ENCODE results near the gene CNIH3.
A peak's percentile ranks its signal among the peaks of the same experiment; 100 is the strongest.

Gene CNIH3

DNA sequence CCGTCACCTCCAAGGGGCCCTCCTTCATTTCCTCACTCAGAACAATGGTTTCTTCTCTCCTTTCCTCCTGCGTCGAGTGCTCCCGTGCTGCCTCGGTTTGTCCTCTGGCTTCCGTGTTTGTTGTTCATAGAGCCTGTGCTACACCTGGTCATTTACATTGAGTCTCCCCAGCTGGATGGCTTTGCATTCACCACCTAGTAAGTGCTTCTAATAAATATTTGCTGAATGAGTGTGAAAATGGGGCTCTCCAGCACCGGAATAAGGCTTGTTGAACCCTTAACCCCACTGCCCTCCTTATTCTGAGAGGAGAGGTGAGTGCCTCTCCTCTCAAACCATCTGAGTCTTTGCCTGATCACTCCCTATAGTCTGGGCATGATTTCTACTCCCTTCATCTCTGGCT is 104.9 kb downstream of the CNIH3 start:
- DNase-seq (ENCODE audit: low spot score): no peak

DNA sequence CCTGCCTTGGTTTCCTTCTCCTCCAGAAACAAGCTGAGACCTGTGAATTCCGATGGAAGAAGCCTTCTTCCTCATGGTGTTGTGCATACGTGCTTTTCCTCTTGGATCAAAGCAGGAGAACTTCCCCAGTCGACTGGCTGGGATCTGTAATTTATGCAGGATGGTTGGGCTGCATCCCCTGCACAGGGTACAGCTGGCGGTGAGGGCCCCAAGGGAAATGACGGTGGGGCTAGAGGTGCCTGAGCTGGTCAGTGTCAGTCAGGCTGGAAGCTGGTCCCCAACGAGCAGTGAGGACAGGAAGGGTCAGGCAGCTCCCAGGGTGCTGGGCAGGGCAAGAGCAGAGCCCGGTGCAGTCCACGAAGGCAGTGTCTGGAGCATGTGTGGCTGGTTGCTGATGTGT is 106.7 kb downstream of the CNIH3 start:
- no peak for DNase-seq (ENCODE audit: low spot score)

DNA sequence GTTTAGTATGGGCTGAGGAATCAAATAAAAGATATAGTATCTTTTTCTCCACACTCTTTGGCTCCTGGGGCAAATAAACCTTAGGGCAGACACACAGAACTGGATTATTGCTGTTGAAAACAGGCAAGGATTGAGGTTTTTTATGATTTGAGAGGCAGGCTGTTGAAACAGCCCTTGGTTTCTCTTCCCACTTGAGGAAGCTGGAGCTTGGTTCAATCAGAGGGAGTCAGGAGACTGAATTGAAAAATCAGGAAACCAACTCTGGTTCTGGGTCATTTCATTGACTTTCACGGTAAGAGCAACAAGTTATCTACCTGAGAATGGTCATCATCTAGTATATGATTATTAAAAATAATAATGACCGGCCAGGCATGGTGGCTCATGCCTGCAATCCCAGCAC is 108.4 kb downstream of the CNIH3 start:
- DNase-seq (ENCODE audit: low spot score): no peak

DNA sequence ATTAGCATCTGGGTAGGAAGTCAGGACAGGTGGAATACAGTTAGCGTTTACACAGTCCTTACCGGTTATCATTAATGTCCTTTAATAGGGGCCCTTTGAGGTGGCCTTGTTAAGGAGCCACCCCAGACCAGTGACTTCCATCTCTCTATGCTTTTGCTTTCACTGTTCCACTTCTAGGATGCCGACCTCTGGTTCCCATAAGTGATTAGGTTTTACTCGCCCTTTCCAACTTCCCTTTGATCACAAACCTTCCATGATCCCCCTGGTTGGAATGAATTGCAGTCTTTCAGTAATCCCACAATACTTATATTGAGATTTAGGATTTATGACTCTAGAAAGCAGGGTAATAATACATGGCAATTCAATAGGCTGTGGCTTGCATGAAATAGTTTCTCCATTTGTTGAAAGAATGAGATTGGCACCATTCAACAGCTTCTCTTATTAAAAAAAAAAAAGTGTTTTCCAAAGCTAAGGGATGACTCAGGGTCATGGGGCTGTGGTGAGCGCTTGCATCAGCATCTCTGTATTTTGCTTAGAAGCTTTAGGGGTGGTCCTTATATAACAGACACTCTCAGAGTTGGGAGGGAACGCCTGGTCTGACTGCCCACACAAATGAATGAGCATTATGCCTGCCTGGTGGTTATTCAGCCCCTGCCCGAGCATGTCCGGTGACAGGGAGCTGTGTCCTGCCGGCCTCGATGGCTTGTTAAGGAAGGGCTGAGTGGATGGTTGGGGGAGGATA is 110.5 kb downstream of the CNIH3 start:
- DNase-seq (ENCODE audit: low spot score): no peak

DNA sequence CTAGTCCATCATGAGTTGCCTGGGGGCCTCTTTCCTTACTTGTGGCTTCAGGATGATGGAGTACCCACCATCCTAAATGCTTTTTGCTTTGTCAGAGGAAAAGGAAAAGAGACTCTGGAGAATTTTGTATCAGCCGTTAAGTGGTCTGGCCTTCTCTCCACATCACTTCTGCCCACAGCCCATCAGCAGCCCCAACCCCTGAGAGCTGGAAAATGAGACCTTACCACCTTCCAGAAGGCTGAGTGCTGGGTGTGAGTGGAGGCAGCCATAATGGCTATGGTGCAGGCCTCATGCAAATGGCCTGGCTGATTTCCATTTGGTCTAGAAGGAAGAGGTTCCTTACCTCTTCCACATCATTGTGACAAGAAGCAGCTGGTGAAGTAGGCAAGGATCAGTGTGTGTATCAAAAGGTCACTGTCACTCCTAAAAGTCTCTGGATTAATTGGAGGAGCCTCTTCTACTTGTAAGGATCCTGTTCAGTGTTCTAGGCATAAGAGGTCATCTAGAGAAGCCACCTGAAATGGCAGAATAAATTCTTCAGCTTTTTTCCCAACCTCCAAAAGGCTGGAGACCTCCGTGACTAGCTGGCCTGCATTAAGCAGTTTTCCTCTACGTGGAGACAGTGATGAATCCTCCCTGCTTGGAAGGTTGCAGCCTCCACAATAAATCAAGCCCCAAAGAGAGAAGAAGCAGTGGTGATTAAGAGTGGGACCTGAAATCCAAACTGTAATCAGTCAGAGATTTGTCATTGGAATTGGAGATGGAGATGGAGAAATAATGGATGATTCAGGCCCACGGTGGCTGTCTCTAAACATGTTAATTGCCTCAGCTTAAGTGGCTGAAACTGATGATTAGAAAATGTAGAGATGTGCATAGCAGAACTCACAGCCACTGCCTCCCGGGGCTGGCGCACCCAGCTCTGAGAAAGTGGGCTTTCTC is 111.5 kb downstream of the CNIH3 start:
- DNase-seq (ENCODE audit: low spot score): no peak

DNA sequence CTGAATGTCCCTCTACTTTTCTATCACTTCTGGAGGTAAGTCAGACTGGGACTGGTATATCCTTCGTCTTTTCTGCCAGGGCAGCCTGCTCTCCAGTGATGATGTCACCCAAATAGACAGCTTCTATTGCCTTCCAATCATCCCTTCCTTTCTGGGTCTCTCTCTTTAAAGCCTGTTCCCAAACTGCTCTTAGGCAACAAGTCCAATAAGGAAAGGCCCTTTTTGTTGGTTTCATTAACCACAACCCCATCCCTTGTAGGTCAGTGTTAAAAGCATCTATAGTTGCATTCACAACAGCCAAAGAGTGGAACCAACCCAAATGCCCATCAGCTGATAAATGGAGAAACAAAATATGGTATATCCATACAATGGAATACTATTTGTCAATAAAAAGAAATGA is 114.4 kb downstream of the CNIH3 start:
- DNase-seq (ENCODE audit: low spot score): no peak

DNA sequence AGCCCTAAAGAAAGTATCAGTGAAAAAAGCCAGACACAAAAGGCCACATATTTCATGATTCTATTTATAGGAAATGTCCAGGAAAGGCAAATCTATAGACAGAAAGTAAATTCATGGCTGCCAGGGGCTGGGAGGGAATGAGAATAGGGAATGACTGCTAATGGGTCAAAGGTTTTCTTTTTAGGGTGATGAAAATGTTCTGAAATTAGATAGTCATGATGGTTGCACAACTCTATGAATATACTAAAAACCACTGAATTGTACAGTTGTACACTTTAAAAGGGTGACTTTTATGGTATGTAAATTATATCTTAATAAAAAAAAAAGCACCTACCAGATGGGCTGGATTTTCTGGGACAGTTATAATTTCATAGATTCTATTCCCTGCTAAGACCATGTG is 114.8 kb downstream of the CNIH3 start:
- no peak for DNase-seq (ENCODE audit: low spot score)

DNA sequence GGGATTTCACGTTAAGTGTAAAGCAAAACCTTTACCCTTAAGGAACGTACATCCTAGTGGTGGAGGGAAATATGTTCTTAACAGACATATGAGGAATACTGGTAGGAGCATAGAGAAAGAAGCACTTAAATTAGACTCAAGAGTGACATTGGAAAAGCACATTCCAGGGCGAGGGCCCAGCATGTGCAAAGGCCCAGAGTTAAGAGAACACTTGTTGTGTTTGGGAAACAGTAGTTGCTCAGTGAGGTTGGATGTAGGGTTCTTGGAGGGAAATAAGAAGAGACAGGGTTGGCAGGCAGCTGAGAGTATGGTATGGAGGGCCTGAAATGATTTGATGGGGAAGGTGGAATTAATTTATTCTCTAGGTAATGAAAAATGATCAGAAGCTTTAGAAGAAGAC is 115.5 kb downstream of the CNIH3 start:
- no peak for DNase-seq (ENCODE audit: low spot score)

DNA sequence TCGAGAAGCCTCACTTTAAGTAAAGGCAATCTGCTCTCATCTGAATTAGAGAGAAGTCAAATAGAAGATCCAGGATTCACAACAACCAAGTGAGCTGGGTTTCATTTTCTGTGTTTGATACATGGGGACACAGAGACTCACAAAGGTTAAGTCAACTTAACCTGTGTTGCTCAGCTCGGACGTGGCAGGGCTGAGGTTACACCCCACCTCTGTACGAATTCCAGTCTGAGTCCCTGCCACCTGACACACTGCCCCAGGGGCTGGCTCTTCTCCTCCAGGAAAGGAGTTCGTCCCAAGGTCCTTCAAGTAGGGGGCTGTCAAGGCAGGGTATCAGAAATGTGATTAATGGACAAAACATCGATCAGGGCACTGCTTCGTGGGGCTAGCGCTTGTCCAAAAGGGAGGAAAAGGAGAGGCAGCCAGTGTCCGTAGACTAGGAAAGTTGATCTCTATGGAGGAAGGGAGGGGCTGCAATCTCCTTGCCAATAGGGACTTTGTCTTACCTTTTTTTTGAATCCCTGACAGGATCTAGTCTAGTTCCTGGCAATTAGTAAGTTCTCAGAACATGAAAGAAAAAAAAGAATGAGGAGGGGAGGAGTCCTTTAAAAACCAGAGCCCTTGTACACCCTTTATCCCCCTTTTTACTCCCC is 116.4 kb downstream of the CNIH3 start:
- no peak for DNase-seq (ENCODE audit: low spot score)

DNA sequence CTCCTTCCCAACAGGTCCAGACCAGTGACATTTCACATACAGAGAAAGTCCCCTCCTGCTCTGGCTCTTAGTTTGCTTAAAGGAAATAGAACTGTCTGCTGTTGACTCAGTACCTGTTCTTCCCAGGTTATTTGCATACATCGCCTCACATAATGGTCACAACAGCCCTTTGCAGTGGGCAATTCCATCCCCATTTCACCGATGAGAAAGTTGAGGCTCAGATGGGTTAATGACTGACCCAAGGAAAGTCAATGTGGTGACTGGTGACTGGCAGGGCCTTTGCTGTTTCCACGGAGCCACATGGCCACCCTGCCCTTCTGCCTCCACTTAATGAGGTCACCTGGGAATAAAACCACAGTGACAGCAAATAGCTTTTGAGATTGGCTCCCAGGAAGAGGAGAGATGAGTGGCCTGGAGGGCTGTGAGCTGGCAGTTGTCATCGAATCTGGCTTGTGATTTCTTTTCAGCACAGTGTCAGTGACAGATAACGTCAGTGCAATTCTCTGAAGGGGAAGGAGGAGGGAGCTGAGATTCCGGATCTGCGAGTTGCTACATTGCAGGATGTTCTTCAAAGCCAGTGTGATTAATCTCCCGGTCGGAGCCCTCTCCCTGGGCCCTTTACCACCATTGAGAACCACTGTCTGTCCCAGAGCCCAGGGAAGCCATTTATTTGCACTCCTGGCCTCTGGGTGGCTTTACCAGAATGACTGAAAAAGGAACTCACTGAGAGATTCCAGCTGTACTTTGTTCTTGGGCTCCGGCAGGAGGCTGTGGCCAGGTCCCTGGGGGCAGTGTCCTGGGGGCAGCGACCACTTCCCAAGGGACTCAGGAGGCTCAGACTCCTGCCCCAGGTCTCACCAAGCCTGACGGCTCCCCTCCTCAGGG is 117.2 kb downstream of the CNIH3 start:
- no peak for DNase-seq (ENCODE audit: low spot score)

DNA sequence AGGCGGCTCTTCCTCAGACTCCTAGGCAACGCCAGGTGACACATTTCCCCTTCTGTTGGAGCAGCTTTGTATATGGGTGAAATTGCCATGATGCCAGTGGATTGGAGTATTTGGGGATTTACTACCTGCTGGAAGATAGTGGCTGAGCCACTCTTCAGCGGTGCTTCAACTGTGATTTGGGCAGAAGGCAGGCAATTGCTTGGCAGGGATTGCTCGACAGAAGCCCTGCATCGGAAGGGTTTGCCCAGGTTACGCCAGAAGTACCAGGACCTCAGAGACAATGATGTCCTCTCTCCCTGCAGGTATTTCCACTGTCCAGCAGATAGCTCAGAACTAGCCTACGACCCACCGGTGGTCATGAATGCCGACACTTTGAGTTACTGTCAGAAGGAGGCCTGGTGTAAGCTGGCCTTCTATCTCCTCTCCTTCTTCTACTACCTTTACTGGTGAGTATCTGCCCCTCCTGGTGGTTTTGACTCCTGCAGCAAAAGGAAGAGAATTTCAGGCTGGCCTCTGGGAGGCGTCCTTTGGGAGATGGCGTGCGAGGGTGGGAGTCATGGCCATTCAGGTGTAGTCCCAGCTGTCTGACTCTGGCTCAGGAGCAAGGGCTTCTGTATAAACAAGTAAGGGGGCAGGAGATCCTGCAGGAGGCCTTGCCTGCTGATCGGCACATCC is 118.3 kb downstream of the CNIH3 start:
- DNase-seq (ENCODE audit: low spot score): peak; percentile 67

DNA sequence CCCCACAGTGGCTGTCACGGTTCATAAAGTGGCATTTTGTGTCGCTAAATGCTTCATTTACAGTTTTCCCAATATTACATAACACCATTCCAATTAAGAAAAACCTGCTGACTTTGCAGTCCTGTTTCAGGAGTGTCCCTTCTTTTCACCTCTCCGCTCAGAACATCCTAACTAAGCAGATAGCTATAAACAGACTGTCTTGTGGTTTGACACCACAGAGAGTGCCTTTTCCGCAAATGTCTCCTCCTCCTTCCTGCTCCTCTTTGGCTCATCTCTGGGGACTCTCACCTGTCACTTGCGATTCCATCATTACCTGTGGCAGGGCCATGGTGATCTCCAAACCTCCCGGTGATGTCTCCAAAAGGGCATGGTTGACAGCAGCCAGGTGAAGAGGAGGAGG is 119.0 kb downstream of the CNIH3 start:
- no peak for DNase-seq (ENCODE audit: low spot score)

DNA sequence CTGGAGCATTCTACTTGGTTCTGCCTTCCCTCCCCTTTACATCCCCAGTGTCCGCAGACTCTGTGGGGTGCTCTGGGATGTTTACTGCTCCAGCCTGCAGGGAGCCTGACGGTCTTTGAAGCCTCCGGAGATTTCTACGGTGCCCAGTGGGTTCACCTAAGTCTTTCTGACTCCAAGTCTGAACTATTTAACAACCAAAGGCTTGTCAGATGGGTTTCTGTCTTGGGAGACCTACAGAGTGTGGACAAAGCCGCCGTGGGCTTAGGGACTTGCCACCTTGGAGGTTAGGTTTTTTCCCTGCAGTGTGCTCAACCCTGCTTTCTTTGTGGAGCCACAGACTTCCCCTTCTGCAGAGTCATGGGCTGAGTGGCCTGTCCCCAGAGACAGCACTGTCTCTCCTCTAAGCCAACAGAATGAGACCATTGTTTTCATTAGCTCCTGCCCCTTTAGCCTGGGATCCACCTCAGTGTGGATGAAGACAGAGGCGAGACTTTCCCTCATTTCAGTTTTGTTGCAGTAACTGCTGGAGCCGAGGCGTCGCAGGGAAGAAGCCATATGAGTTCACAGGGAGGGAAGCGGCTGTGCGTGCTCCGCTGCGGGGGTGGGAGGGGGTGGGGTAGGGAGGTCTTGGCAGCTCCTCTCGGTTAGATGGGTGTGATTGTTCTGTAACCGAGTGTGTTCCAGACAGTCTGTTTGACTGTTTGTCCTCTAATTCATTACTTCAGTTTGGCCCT is 120.7 kb downstream of the CNIH3 start:
- peak; percentile 45 for DNase-seq (ENCODE audit: low spot score)

DNA sequence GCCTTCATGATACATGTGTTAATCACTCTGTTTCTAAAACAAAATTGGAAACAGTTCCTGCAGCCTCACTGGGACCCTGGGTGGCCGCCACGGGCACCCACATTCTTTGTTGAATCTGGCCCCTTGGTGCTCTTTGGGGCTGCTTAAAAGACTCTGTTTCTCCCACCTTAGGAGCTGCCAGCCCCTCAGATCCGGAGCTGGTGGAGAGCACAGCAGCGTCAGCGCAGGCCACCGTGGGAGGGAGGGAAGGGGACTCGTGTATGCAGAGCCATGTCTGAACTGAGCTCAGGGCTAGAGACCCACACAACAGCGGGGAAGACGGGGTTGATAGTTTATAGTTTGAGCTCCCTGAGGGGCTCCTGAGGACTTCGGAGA is 121.2 kb downstream of the CNIH3 start:
- no peak for DNase-seq (ENCODE audit: low spot score)

DNA sequence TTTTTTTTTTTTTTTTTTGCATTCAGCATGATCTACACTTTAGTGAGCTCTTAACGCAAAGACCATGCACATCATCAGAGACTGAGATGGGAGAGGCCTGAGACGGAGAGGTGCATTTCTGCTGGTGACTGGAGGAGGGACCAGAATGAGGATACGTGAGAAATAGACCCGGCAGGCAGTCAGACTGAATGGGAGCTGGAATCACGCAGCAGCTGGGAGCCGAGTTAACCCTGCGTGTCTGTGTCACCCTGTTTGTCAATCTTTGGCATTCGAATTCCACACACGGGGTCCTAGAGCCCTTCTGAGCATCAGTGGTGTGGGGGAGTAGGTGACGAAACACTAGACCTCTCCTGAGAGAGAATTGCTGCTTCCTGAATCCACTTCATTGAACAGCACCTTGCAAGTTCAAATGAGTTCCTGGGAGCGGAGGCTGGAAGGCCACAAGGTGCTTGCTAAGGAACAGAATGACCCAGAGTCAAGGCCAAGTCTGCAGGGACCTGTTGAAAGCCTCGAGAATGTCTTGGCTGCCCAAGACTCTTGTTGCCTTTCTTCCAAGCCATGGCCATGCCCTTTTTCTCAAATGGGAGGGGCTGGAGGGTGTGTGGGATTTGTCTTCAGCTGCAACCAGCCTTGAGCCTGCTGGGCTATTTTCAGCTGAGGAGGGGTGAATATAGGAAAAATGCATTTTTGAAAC is 123.3 kb downstream of the CNIH3 start:
- no peak for DNase-seq (ENCODE audit: low spot score)

DNA sequence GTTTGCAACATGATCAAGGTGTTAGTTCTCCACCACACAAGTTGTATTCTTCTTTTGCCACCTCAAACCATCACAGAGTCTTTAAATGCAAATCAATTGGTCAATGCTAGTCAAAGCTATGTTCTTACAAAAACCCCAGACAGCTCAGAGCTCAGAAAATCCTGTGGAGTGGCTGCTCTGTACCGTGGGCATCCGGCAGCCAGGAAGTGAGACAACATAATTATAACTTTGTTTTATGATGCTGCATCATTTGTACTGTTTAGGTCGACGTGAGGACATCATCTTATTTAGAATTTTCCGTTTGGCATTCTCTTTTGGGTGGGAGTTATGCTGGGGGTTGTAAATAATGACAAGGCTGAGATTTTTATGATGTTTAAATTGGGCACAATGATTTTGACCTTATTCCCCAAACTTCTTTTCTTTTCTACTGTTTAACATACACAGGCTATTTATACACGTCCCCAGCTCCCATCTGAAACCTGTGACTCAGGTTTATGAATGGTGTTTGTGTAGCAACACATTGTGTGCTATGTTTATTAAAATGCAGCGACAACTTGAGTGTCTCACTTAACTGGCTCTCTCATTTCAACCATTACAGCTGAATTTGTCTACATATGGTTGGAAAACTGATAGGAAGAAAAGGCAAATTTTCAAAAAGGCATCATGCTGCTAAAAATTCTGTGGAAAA is 124.0 kb downstream of the CNIH3 start:
- DNase-seq (ENCODE audit: low spot score): no peak

DNA sequence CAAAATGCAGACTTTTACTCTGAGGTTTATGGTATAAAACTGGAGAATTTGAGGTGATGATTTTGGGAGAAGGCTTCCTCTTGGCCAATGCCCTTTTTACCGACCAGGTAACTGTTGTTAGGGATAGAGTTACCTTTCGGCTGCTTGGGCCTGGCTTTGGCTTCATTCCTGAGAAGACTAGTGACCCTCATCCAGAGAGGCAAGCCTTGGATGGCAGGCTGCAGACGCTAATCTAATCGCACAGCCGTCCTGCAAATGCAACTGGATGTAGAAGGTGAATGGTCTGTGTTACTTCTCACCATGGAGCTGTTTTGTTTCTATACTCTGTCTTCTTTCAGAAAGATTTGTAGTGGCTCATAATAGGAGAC is 124.6 kb downstream of the CNIH3 start:
- DNase-seq (ENCODE audit: low spot score): no peak

DNA sequence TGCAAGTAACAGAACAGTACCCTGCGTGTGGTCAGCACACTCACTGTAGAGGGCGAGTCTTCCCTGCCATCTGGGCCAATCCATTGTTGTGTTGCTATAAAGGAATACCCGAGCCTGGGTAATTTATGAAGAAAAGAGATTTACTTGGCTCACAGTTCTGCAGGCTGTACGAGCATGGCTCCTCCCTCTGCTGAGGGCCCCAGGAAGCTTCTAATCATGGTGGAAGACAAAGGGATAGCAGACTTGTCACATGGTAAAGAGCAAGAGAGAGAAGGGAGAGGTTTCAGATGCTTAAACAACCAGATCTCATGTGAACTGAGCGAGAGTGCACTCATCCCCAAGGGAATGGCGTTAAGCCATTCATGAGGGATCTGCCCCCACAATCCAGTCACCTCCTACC is 126.2 kb downstream of the CNIH3 start:
- no peak for DNase-seq (ENCODE audit: low spot score)

DNA sequence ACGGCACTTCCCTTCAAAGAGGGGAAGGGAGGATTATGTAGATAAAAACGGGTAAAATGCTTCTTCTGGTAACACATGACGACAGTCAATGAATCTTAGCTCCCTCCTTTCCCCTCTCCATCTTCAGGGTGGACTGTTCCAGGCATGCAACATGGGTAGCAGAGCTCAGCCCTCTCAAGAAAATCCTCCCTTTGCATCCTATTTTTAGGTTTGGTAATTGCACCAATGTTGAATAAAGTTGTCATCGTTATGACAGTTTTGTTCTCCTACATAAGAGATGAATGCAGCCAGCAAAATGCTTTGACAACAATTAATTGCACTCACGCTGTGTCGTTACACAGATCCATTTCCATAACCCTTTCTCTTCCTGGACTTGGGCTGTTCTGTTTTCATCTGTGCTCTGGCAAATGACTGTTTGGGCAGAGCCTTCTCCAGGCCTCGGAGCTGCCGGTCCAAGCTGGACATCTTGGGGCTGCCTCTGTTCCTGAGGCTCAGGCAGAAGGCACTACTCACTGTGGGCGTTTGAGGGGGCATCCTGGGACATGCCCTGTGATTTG is 127.6 kb downstream of the CNIH3 start:
- DNase-seq (ENCODE audit: low spot score): no peak

All from iPS-NIHi11 (cell line).